Smooth muscle cell (in vitro differentiated cells): ENCODE measurements around the gene IRX6. TPM values are rescaled to one million over a fixed set of nuclear protein-coding genes. Genes with fewer than 3 reads are reported as not detected.

Experiments
- DNase-seq: peaks from one replicate; lab custom pipeline; 2025; ENCODE audit not compliant: unreplicated experiment; lab: John Stamatoyannopoulos, UW
- H2AFZ ChIP-seq: fragments of 200-600 bp; sonication (generic); 2 replicates; pipeline ENCODE4 v1.6.0; 2016; ENCODE audit warnings: antibody characterized with exemption, low read depth, mild to moderate bottlenecking
- H3F3A ChIP-seq: fragments of 200-600 bp; sonication (generic); 2 replicates; pipeline ENCODE4 v1.6.0; 2017; ENCODE audit warnings: antibody characterized with exemption, low read depth
- H3K27ac ChIP-seq: fragments of 200-600 bp; sonication (generic); 2 replicates; pipeline ENCODE4 v1.5.1; 2016; ENCODE audit warnings: low read depth, mild to moderate bottlenecking
- H3K27me3 ChIP-seq: fragments of 200-600 bp; sonication (generic); 2 replicates; pipeline ENCODE4 v1.6.1; 2016; ENCODE audit warnings: low read depth, mild to moderate bottlenecking
- H3K36me3 ChIP-seq: fragments of 200-600 bp; sonication (generic); 2 replicates; pipeline ENCODE4 v1.5.1; 2016; ENCODE audit warnings: low read depth
- H3K4me1 ChIP-seq: fragments of 200-600 bp; sonication (generic); 2 replicates; pipeline ENCODE4 v1.5.1; 2016; ENCODE audit warnings: low read depth
- H3K4me2 ChIP-seq: fragments of 200-600 bp; sonication (generic); 2 replicates; pipeline ENCODE4 v1.6.0; 2016; ENCODE audit warnings: mild to moderate bottlenecking
- H3K4me3 ChIP-seq: fragments of 200-600 bp; sonication (generic); 2 replicates; pipeline ENCODE4 v1.5.1; 2016; ENCODE audit warnings: mild to moderate bottlenecking
- H3K79me2 ChIP-seq: fragments of 200-600 bp; sonication (generic); 2 replicates; pipeline ENCODE4 v1.6.0; 2016; ENCODE audit warnings: low read depth, mild to moderate bottlenecking
- H3K9ac ChIP-seq: fragments of 200-600 bp; sonication (generic); 2 replicates; pipeline ENCODE4 v1.6.0; 2016; ENCODE audit warnings: low read depth
- H3K9me3 ChIP-seq: fragments of 200-600 bp; sonication (generic); replicated peaks from 2 replicates; pipeline ENCODE4 v1.5.1; 2016; ENCODE audit warnings: low read depth
- H4K20me1 ChIP-seq: fragments of 200-600 bp; sonication (generic); 2 replicates; pipeline ENCODE4 v1.6.0; 2016; ENCODE audit warnings: low read depth
- WGBS: methylation state at CpG from one replicate; pipeline ENCODE4 v1.1.7; 2016; ENCODE audit warnings: low lambda C conversion rate; 5-methylcytosine and 5-hydroxymethylcytosine counted together
- polyA plus RNA-seq: library from polyadenylated mRNA; unstranded; fragments of >200 nt; fragmentation: Nextera tagmentation; extraction: Ambion mirVana; gene quantifications from 2 replicates; pipeline ENCODE4 v1.2.1, GENCODE V29; 2016
- total RNA-seq: library from RNA; depleted of rRNA; stranded (reverse); fragments of >200 nt; gene quantifications from 2 replicates; pipeline ENCODE4 v1.2.3, GENCODE V29; 2014
- TF ChIP-seq, protein P1 (sequence below): fragments of 200-600 bp; sonication (generic); IDR thresholded peaks from 2 replicates; pipeline ENCODE4 v1.5.1; 2017; ENCODE audit warnings: borderline replicate concordance, mild to moderate bottlenecking, antibody characterized with exemption; ENCODE audit not compliant: insufficient read depth, poor library complexity, severe bottlenecking

The IRX6 gene
- total and polyA plus RNA-seq, 2 experiments from 2014 or later: not detected

DNA sequence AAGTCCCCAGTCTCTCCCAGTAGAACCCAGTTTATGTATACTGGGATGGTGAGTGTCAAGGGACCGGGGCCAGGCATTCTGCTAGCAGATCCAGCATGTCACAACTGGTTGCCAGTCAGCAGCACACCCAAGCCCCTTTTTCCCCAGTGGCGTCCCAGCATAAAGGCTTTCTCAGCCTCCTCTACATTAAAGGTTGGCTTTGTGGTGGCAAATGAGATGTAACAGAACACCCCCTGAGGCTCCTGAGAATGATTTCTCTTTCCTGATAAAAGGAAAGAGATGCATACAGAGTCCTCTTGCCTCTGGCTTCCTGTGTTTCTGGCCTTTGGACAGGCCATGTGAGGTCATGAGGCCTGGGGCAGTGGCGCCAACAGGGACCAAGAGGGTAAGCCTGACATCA, 27.9 kb downstream of the IRX6 start:
- no peaks in the 10 kb centered on the region for H4K20me1 ChIP-seq
- H3K4me1 ChIP-seq: no peaks in the 10 kb centered on the region
- no peaks in the 10 kb centered on the region for H3F3A ChIP-seq
- no peak overlapping the region for H3K9ac ChIP-seq
- 71% methylated on average over 3 of the region's 3 CpGs for WGBS
- H3K27me3 ChIP-seq: peaks cover 11% of the 10 kb centered on the region
- no peak overlapping the region for H3K4me3 ChIP-seq
- H3K36me3 ChIP-seq: no peaks in the 10 kb centered on the region
- H3K27ac ChIP-seq: no peak overlapping the region
- no peak for DNase-seq
- H2AFZ ChIP-seq: no peak overlapping the region
- TF ChIP-seq, protein P1, sequence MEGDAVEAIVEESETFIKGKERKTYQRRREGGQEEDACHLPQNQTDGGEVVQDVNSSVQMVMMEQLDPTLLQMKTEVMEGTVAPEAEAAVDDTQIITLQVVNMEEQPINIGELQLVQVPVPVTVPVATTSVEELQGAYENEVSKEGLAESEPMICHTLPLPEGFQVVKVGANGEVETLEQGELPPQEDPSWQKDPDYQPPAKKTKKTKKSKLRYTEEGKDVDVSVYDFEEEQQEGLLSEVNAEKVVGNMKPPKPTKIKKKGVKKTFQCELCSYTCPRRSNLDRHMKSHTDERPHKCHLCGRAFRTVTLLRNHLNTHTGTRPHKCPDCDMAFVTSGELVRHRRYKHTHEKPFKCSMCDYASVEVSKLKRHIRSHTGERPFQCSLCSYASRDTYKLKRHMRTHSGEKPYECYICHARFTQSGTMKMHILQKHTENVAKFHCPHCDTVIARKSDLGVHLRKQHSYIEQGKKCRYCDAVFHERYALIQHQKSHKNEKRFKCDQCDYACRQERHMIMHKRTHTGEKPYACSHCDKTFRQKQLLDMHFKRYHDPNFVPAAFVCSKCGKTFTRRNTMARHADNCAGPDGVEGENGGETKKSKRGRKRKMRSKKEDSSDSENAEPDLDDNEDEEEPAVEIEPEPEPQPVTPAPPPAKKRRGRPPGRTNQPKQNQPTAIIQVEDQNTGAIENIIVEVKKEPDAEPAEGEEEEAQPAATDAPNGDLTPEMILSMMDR: no peak
- H3K79me2 ChIP-seq: no peaks in the 10 kb centered on the region
- H3K4me2 ChIP-seq: no peak overlapping the region
- no peaks in the 10 kb centered on the region for H3K9me3 ChIP-seq

DNA sequence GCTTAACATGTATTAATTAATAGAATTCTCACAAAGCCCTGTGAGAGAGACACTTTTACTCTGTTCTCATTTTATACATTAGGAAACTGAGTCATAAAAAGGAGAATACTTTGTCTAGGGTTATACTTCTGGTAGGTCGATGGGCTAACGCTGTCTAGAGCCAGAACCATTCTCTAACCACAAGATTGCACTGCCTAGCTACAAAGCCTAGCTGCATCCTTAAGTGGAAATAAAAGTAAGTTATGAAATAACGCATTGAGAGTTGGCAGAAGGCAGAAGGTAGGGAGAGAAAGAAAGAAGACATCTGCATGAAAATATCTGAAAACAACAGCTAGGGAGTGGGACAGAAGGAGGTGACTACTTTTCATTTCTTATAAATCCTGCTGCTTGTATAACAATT, 33.2 kb downstream of the IRX6 start:
- H3K4me1 ChIP-seq: no peaks in the 10 kb centered on the region
- no peaks in the 10 kb centered on the region for H3K36me3 ChIP-seq
- TF ChIP-seq, protein P1: no peak
- no peaks in the 10 kb centered on the region for H4K20me1 ChIP-seq
- no peak overlapping the region for H3K4me3 ChIP-seq
- DNase-seq: no peak
- no peak overlapping the region for H3K9ac ChIP-seq
- no peak overlapping the region for H3K4me2 ChIP-seq
- H3K9me3 ChIP-seq: no peaks in the 10 kb centered on the region
- H3F3A ChIP-seq: no peaks in the 10 kb centered on the region
- no peak overlapping the region for H2AFZ ChIP-seq
- peaks cover 36% of the 10 kb centered on the region for H3K27me3 ChIP-seq
- H3K27ac ChIP-seq: no peak overlapping the region
- WGBS: 71% methylated on average over 3 of the region's 3 CpGs
- H3K79me2 ChIP-seq: no peaks in the 10 kb centered on the region

DNA sequence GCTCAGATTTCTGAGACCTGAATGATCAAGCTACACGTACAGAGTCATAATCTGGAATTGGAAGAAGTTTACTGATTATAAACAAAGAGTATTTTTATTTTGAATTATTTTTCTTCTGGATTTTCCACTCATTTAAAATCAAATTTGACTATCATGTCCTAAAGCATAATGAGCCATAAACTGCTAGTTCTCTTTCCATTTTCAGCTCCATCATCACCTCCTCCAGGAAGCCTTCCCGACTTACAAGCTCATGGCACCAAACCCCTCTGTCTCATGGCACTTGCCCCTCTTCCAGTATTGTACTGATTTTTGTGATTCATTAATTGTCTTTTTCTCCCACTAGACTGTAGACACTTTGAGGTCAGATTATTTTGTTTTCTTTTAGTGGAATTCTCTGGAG, 35.9 kb downstream of the IRX6 start:
- 89% methylated on average over 2 of the region's 2 CpGs for WGBS
- Histone ChIP-seq H3K27ac (no peak overlapping the region), H2AFZ (no peak overlapping the region), H3K4me2 (no peak overlapping the region), H3K4me1 (no peaks in the 10 kb centered on the region), H3K27me3 (peaks cover 41% of the 10 kb centered on the region), H3K9ac (no peak overlapping the region), H4K20me1 (no peaks in the 10 kb centered on the region), H3F3A (no peaks in the 10 kb centered on the region), H3K4me3 (no peak overlapping the region), H3K79me2 (no peaks in the 10 kb centered on the region), H3K36me3 (no peaks in the 10 kb centered on the region), H3K9me3 (no peaks in the 10 kb centered on the region)
- DNase-seq: no peak
- TF ChIP-seq, protein P1: no peak

- H3K9me3 ChIP-seq: no peaks in the 10 kb centered on the region
- H3K79me2 ChIP-seq: no peaks in the 10 kb centered on the region
- H3F3A ChIP-seq: no peaks in the 10 kb centered on the region
- DNase-seq: no peak
- no peak overlapping the region for H3K9ac ChIP-seq
- no peaks in the 10 kb centered on the region for H3K4me1 ChIP-seq
- H2AFZ ChIP-seq: no peak overlapping the region
- WGBS: 79% methylated on average over 5 of the region's 5 CpGs
- no peak overlapping the region for H3K4me2 ChIP-seq
- no peak overlapping the region for H3K27ac ChIP-seq
- TF ChIP-seq, protein P1: no peak
- peaks cover 48% of the 10 kb centered on the region for H3K27me3 ChIP-seq
- no peaks in the 10 kb centered on the region for H4K20me1 ChIP-seq
- H3K36me3 ChIP-seq: no peaks in the 10 kb centered on the region
- H3K4me3 ChIP-seq: no peak overlapping the region
Observed at GRCh38 chr16:55364811-55365210, 40.8 kb downstream of the IRX6 start.
